Measurements from ENCODE around the gene MSMP.

The MSMP gene

GRCh38 chr9:35743880-35744518 lies 10.1 kb downstream of the MSMP start:
- DNase-seq (ENCODE audit: low read depth), result no peak

- no peak for DNase-seq (ENCODE audit: low read depth)
Observed at GRCh38 chr9:35743452-35743851, 10.6 kb downstream of the MSMP start.

- peak; percentile 60 for DNase-seq (ENCODE audit: low read depth)
Observed at GRCh38 chr9:35741740-35742139, 12.3 kb downstream of the MSMP start.

- no peak for DNase-seq (ENCODE audit: low read depth)
Observed at GRCh38 chr9:35740243-35740642, 13.8 kb downstream of the MSMP start.

GRCh38 chr9:35738924-35739323 lies 15.2 kb downstream of the MSMP start:
- no peak for DNase-seq (ENCODE audit: low read depth)

GRCh38 chr9:35738186-35738585 lies 15.9 kb downstream of the MSMP start:
- DNase-seq (ENCODE audit: low read depth), result no peak

GRCh38 chr9:35737143-35737542 lies 16.9 kb downstream of the MSMP start:
- DNase-seq (ENCODE audit: low read depth), result no peak

GRCh38 chr9:35736201-35736633 lies 17.9 kb downstream of the MSMP start:
- DNase-seq (ENCODE audit: low read depth), result peak; percentile 52

GRCh38 chr9:35734096-35734495 lies 20.0 kb downstream of the MSMP start:
- DNase-seq (ENCODE audit: low read depth), result no peak

GRCh38 chr9:35732800-35733541 lies 21.1 kb downstream of the MSMP start:
- DNase-seq (ENCODE audit: low read depth), result no peak

GRCh38 chr9:35732185-35732799 lies 21.8 kb downstream of the MSMP start, which contains the start of the genes CREB3 and TLN1:
Gene CREB3 (plus strand): TSS chr9:35732666. CDS start chr9:35732773, 107 bp downstream.
Gene TLN1 (minus strand): TSS chr9:35732195. CDS start chr9:35725694, 6,501 bp downstream.
- peak; percentile 96 for DNase-seq (ENCODE audit: low read depth)

GRCh38 chr9:35731415-35732184 lies 22.5 kb downstream of the MSMP start:
- no peak for DNase-seq (ENCODE audit: low read depth)

GRCh38 chr9:35730486-35730854 lies 23.6 kb downstream of the MSMP start:
- no peak for DNase-seq (ENCODE audit: low read depth)

GRCh38 chr9:35729700-35730485 lies 24.2 kb downstream of the MSMP start:
- peak; percentile 90 for DNase-seq (ENCODE audit: low read depth)

GRCh38 chr9:35729101-35729500 lies 25.0 kb downstream of the MSMP start:
- no peak for DNase-seq (ENCODE audit: low read depth)

GRCh38 chr9:35728041-35728971 lies 25.8 kb downstream of the MSMP start:
- DNase-seq (ENCODE audit: low read depth), result peak; percentile 89

- DNase-seq (ENCODE audit: low read depth), result peak; percentile 90
Observed at GRCh38 chr9:35727676-35728040, 26.4 kb downstream of the MSMP start.

GRCh38 chr9:35726931-35727330 lies 27.1 kb downstream of the MSMP start:
- no peak for DNase-seq (ENCODE audit: low read depth)

GRCh38 chr9:35725362-35725761 lies 28.7 kb downstream of the MSMP start:
- DNase-seq (ENCODE audit: low read depth), result no peak

- DNase-seq (ENCODE audit: low read depth), result no peak
Observed at GRCh38 chr9:35723908-35724307, 30.2 kb downstream of the MSMP start.

Measured in CMK (cell line).